K562 (cell line): Measurements from ENCODE around the gene TIMP3. TPM values are rescaled to one million over a fixed set of nuclear protein-coding genes. Genes with fewer than 3 reads are reported as not detected.

Source experiments
- ATAC-seq: fragments of 200-7000 bp; cut with Tn5 transposase; 3 replicates; pipeline ENCODE4 v1.9.1; 2020; ENCODE audit warnings: moderate library complexity
- BruUV-seq: library from RNA; stranded (reverse); fragments of 400-500 nt; replicated peaks from 2 replicates; lab custom pipeline; 2021; lab: Mats Ljungman, UMichigan
- CTCF ChIA-PET: fragments of 300-600 bp; formaldehyde crosslinking; extraction: SDS; loops from one replicate; lab custom pipeline; 2021; ENCODE audit warnings: low intra/inter-chr PET ratio; lab: Yijun Ruan, JAX
- POLR2A ChIA-PET: fragments of 300-600, 350-650 bp; sonication (Branson Sonifier 250); formaldehyde crosslinking; extraction: SDS; loops from one replicate; lab custom pipeline; 2021; ENCODE audit warnings: antibody characterized with exemption, inconsistent platforms; lab: Yijun Ruan, JAX
- DNase-seq, 4 experiments: peaks; one replicate each; pipeline versions ENCODE4 v3.0.0 to v3.0.0-alpha.2; 2011 to 2018; ENCODE audit warnings: low spot score in 3 of 4, mixed read lengths in 3 of 4; ENCODE audit errors: extremely low read depth in 1 of 4
- FAIRE-seq: peaks from 2 replicates; lab custom pipeline; 2011; peaks lifted over from hg19 to GRCh38; lab: Jason Lieb, UNC
- H2AFZ ChIP-seq: 2 replicates; pipeline ENCODE4 v1.6.0; 2011; ENCODE audit warnings: low read depth, low read length, control low read depth, inconsistent platforms
- H3K27ac ChIP-seq: fragments of 200-600 bp; 3 replicates; pipeline ENCODE4 v1.8.0; 2011; ENCODE audit warnings: low read depth, mild to moderate bottlenecking, control low read depth, inconsistent platforms, low read length, moderate library complexity, mixed read lengths; ENCODE audit errors: extremely low read depth
- H3K27me3 ChIP-seq, 2 experiments: fragments of 300-600 bp in 1 of 2; 2 replicates in 1 of 2; 3 replicates in 1 of 2; pipeline versions ENCODE4 v1.6.0 to v1.8.0; 2011; ENCODE audit warnings: inconsistent platforms in 2 of 2, low read length in 2 of 2, mild to moderate bottlenecking in 1 of 2, mixed read lengths in 1 of 2, moderate library complexity in 1 of 2; ENCODE audit not compliant: control insufficient read depth in 2 of 2, insufficient read depth in 2 of 2
- H3K36me3 ChIP-seq: fragments of 300-600 bp; 3 replicates; pipeline ENCODE4 v1.8.0; 2011; ENCODE audit warnings: mild to moderate bottlenecking, low read length, inconsistent platforms; ENCODE audit not compliant: control insufficient read depth, insufficient read depth
- H3K4me1 ChIP-seq, 2 experiments: fragments of 200-600 bp in 1 of 2; replicated peaks in 1 of 2; 2 replicates in 1 of 2; 3 replicates in 1 of 2; pipeline versions ENCODE4 v1.5.1 to v1.8.0; 2011; ENCODE audit warnings: inconsistent platforms in 2 of 2, low read length in 2 of 2, mild to moderate bottlenecking in 1 of 2, mixed read lengths in 1 of 2, moderate library complexity in 1 of 2; ENCODE audit not compliant: control insufficient read depth in 2 of 2, insufficient read depth in 2 of 2
- H3K4me2 ChIP-seq: 2 replicates; pipeline ENCODE4 v1.6.1; 2011; ENCODE audit warnings: low read length, control low read depth, inconsistent platforms, mixed read lengths; ENCODE audit not compliant: insufficient read depth
- H3K4me3 ChIP-seq: fragments of 200-600 bp; sonication (generic), shearing (Covaris generic); 2 replicates; pipeline ENCODE4 v1.5.1; 2016; ENCODE audit warnings: control low read depth, inconsistent platforms
- H3K79me2 ChIP-seq: fragments of 200-600 bp; 3 replicates; pipeline ENCODE4 v1.8.0; 2011; ENCODE audit warnings: low read length, inconsistent platforms; ENCODE audit not compliant: control insufficient read depth, insufficient read depth
- H3K9ac ChIP-seq, 2 experiments: 2 replicates each; pipeline versions ENCODE4 v1.6.0 to v1.6.1; 2011; ENCODE audit warnings: low read depth in 2 of 2, low read length in 2 of 2, control low read depth in 1 of 2, inconsistent platforms in 1 of 2, mild to moderate bottlenecking in 1 of 2, mixed read lengths in 1 of 2; ENCODE audit not compliant: insufficient read depth in 1 of 2
- H3K9me1 ChIP-seq: one replicate; pipeline ENCODE4 v1.6.0; 2011; ENCODE audit warnings: inconsistent platforms, mild to moderate bottlenecking, low read length, moderate library complexity; ENCODE audit not compliant: control insufficient read depth, insufficient read depth
- H3K9me3 ChIP-seq: replicated peaks from 2 replicates; pipeline ENCODE4 v1.5.1; 2011; ENCODE audit warnings: low read depth, low read length, inconsistent platforms; ENCODE audit not compliant: control insufficient read depth, insufficient read depth
- H4K20me1 ChIP-seq: replicated peaks from 2 replicates; pipeline ENCODE4 v1.6.1; 2011; ENCODE audit warnings: low read length, inconsistent platforms, mixed read lengths; ENCODE audit not compliant: control insufficient read depth, insufficient read depth
- ATF3 ChIP-seq, 2 experiments: fragments of 450-650 bp in 1 of 2; sonication (generic) in 1 of 2; formaldehyde crosslinking in 1 of 2; IDR thresholded peaks in 1 of 2; conservative IDR thresholded peaks in 1 of 2; 2 replicates each; pipeline versions ENCODE4 v1.6.1 to v1.8.1; 2016 to 2023; ENCODE audit warnings: mild to moderate bottlenecking in 2 of 2, moderate library complexity in 2 of 2, inconsistent platforms in 1 of 2, missing genetic modification reagents in 1 of 2
- CTBP1 ChIP-seq: fragments of 450-650 bp; IDR thresholded peaks from 2 replicates; pipeline ENCODE4 v1.6.1; 2016; ENCODE audit warnings: borderline replicate concordance
- EZH2 ChIP-seq: IDR thresholded peaks from 2 replicates; pipeline ENCODE4 v1.6.1; 2012; ENCODE audit warnings: low read depth, mild to moderate bottlenecking, inconsistent platforms, low read length, borderline replicate concordance
- HINFP ChIP-seq: fragments of 450-650 bp; conservative IDR thresholded peaks from 2 replicates; pipeline ENCODE4 v1.6.1; 2016; ENCODE audit warnings: missing genetic modification characterization, low read depth, mild to moderate bottlenecking, control low read depth, missing compliant biosample characterization
- KHSRP ChIP-seq: fragments of 450-650 bp; IDR thresholded peaks from 2 replicates; pipeline ENCODE4 v1.6.1; 2017
- THAP7 ChIP-seq: fragments of 250-450 bp; sonication (Bioruptor Pico); IDR thresholded peaks from 2 replicates; pipeline ENCODE4 v1.5.0; 2021
- ZNF398 ChIP-seq: fragments of 250-450 bp; sonication (Bioruptor Pico); IDR thresholded peaks from 2 replicates; pipeline ENCODE4 v1.8.0; 2021; ENCODE audit warnings: moderate library complexity, mild to moderate bottlenecking, inconsistent platforms
- WGBS: fragments of 100-300 bp; shearing (Covaris generic); methylation state at CpG from one replicate; pipeline ENCODE4 v1.1.6; 2016; ENCODE audit warnings: low coverage, mixed read lengths; ENCODE audit not compliant: insufficient coverage; ENCODE audit errors: missing lambda C conversion rate; 5-methylcytosine and 5-hydroxymethylcytosine counted together
- in situ Hi-C: fragments of 300-500 bp; cut with MboI; formaldehyde crosslinking; loops from 4 replicates; pipeline ENCODE4 v1.15.0; 2018; ENCODE audit warnings: inconsistent platforms, mixed read lengths
- intact Hi-C: fragments of 100-400 bp; cut with micrococcal nuclease; formaldehyde crosslinking; loops from 2 replicates; pipeline ENCODE4 v1.14.2; 2022
- polyA plus RNA-seq, 8 experiments: library from polyadenylated mRNA; depleted of rRNA in 4 of 8; stranded (reverse) in 5 of 8; unstranded in 3 of 8; fragments of >200 nt; fragmentation: Nextera tagmentation in 2 of 8; fragmentation: Illumina TruSeq in 1 of 8; extraction: Ambion mirVana in 2 of 8; extraction: Trizol in 1 of 8; gene quantifications; 2 replicates each; pipeline versions ENCODE4 v1.2.1 to v1.2.3, GENCODE V29; 2011 to 2014; ENCODE audit warnings: inconsistent platforms in 1 of 8, missing spikeins in 1 of 8
- total RNA-seq, 7 experiments: library from RNA; depleted of rRNA in 6 of 7; stranded (reverse); fragments of >200 nt in 6 of 7; fragmentation: Illumina TruSeq in 2 of 7; extraction: Trizol in 2 of 7; gene quantifications; 2 replicates each; pipeline versions ENCODE4 v1.2.1 to v1.2.3, GENCODE V29; 2011 to 2021; ENCODE audit warnings: low replicate concordance in 1 of 7

Gene TIMP3
- total and polyA plus RNA-seq, 9 of the 15 experiments (the other 6 are each of a cell fraction or from before 2014, with no cell fraction given) = 0.07 to 0.73 (median 0.18) TPM

- 0% methylated on average over 4 of the region's 4 CpGs for WGBS
- TF ChIP-seq EZH2 (no peak), ATF3 (IDR thresholded peaks at IDR 0.05) (no peak), ATF3 (CRISPR knock-in tag; conservative IDR thresholded peaks at IDR 0.05) (no peak), ZNF398 (no peak), CTBP1 (no peak), HINFP (tag) (no peak), THAP7 (CRISPR knock-in tag) (no peak), KHSRP (no peak)
Observed at GRCh38 chr22:32832174-32832573, 30.7 kb downstream of the TIMP3 start.

More at GRCh38 chr22:32832174-32832573, 30.7 kb downstream of the TIMP3 start:
- H3K27ac ChIP-seq = no peak overlapping the region
- H3K4me3 ChIP-seq = no peak overlapping the region
- CTCF ChIA-PET = no interaction called here
- no peaks in the 10 kb centered on the region for H3K4me1 ChIP-seq
- no peaks in the 10 kb centered on the region for H3K9me3 ChIP-seq
- in situ Hi-C loops = no loop called here
- FAIRE-seq (no peak), DNase-seq (no peak), ATAC-seq (no peak)
- H3K9me1 ChIP-seq = no peaks in the 10 kb centered on the region
- H3K4me2 ChIP-seq = no peak overlapping the region
- H3K79me2 ChIP-seq = no peaks in the 10 kb centered on the region
- no peak overlapping the region for H3K9ac ChIP-seq
- H3K36me3 ChIP-seq = no peaks in the 10 kb centered on the region
- H2AFZ ChIP-seq = no peak overlapping the region
- no peaks in the 10 kb centered on the region; the same call in 1 of the 2 replicates for H4K20me1 ChIP-seq
- POLR2A ChIA-PET = interaction anchor here (0.6 kb wide), 1 partner anchor 15 kb away, joined by 5 read pairs; no protein-coding TSS in a partner anchor
- peaks cover 3 to 10% of the 10 kb centered on the region in 2 experiments; a peak in 2 of 5 replicates for H3K27me3 ChIP-seq
- intact Hi-C loops = no loop called here
- no TSS peak for BruUV-seq
